Heart left ventricle (tissue), 16 donors: ENCODE measurements around the gene MACROD1. TPM values are rescaled to one million over a fixed set of nuclear protein-coding genes. Genes with fewer than 3 reads are reported as not detected.

Experiments
- ATAC-seq, 4 donors: fragments of 200-7000 bp; cut with Tn5 transposase; one replicate each; pipeline ENCODE4 v1.9.1; 2020 to 2022; ENCODE audit warnings: moderate library complexity in 4 of 4, mild to moderate bottlenecking in 3 of 4, moderate number of reproducible peaks in 1 of 4
- DNase-seq, 5 donors: peaks; one replicate each; pipeline ENCODE4 v3.0.0-alpha.2; 2020
- H3K27ac ChIP-seq, 12 donors: fragments of 200-600 bp; sonication (generic) in 4 of 12; one replicate each; pipeline versions ENCODE4 v1.5.0 to v1.8.0; 2016 to 2022; ENCODE audit warnings: mild to moderate bottlenecking in 2 of 12
- H3K27me3 ChIP-seq, 9 donors: fragments of 200-600 bp; sonication (generic) in 2 of 9; one replicate each; pipeline versions ENCODE4 v1.5.1 to v1.8.0; 2016 to 2022; ENCODE audit warnings: mild to moderate bottlenecking in 3 of 9
- H3K36me3 ChIP-seq, 9 donors: fragments of 200-600 bp; sonication (generic) in 2 of 9; one replicate each; pipeline versions ENCODE4 v1.5.0 to v1.8.0; 2018 to 2022; ENCODE audit warnings: mild to moderate bottlenecking in 2 of 9
- H3K4me1 ChIP-seq, 12 donors: fragments of 200-600 bp; sonication (generic) in 4 of 12; one replicate each; pipeline versions ENCODE4 v1.5.0 to v1.8.0; 2016 to 2022; ENCODE audit warnings: mild to moderate bottlenecking in 3 of 12
- H3K4me3 ChIP-seq, 12 donors: fragments of 200-600 bp; sonication (generic) in 4 of 12; one replicate each; pipeline versions ENCODE4 v1.5.0 to v1.8.0; 2017 to 2022; ENCODE audit warnings: mild to moderate bottlenecking in 9 of 12, moderate library complexity in 4 of 12
- H3K9me3 ChIP-seq, 12 donors: fragments of 200-600 bp; sonication (generic) in 4 of 12; one replicate each; pipeline versions ENCODE4 v1.5.0 to v1.8.0; 2016 to 2022; ENCODE audit warnings: mild to moderate bottlenecking in 1 of 12
- CTCF ChIP-seq, 12 donors: fragments of 200-600 bp; sonication (generic) in 4 of 12; IDR thresholded peaks; one replicate each; pipeline versions ENCODE4 v1.5.0 to v1.8.0; 2018 to 2022; ENCODE audit warnings: antibody characterized with exemption in 12 of 12, mild to moderate bottlenecking in 5 of 12
- POLR2A ChIP-seq, 2 donors: fragments of 450-650 bp; IDR thresholded peaks; one replicate each; pipeline ENCODE4 v1.6.1; 2017; ENCODE audit warnings: antibody characterized with exemption in 2 of 2, mild to moderate bottlenecking in 2 of 2, moderate library complexity in 2 of 2
- WGBS, 4 donors: extraction: QIAGEN DNeasy Blood & Tissue Kit in 2 of 4; methylation state at CpG; one replicate each; pipeline versions ENCODE4 v1.1.5 to v1.1.7; 2013 to 2018; 5-methylcytosine and 5-hydroxymethylcytosine counted together
- intact Hi-C, 10 donors: fragments of 100-400 bp; cut with DNase I; formaldehyde crosslinking; loops; one replicate each; pipeline versions ENCODE4 v1.11.1 to v1.14.2; 2022
- polyA plus RNA-seq, 2 donors: library from polyadenylated mRNA; stranded (reverse); fragments of 200-250 nt; gene quantifications; one replicate each; pipeline ENCODE4 v1.2.3, GENCODE V29; 2013
- total RNA-seq, 9 donors: library from RNA; depleted of rRNA in 2 of 9; stranded (reverse); fragments of >200 nt in 2 of 9; fragmentation: NEBNext Ultra II Directional in 3 of 9; extraction: Animal tissue kit (Norgen Biotek cat#: 25700) in 3 of 9; gene quantifications; one replicate each; pipeline versions ENCODE4 v1.1.0 to v1.2.4, GENCODE V29; 2016 to 2023
- donor health status: ischemic (EF 13 %, LVEDD 7.1; RV severe dilation, severe dysfunction).
- donor health status: healthy with polysubstance abuse.
- donor health status: DM: no; HTN: yes; CAD: no.
- donor health status: DM: no; HTN: no; CAD: no.
- donor health status: ischemic (EF 25% LVEDD 6.9; RV normal size, moderate dysfunction).
- donor health status: ischemic (EF 25% LVEDD 5.7; RV mildly dilated, moderate dysfunction).
- donor health status: healthy.
- donor health status: DM: yes; HTN: yes; CAD: no.
- donor health status: ischemic (EF 35%, LVEDD 5.7; RV mildly dilated, moderate dysfunction).
- donor health status: nonischemic (EF 11% LVEDD 7.7; RV severe dilation, severe dysfunction).
- donor health status: DM: yes; HTN: yes; CAD: no.
- donor health status: PGD.
- donor health status: ischemic (EF 29% LVEDD 5.4; RV normal size, mild dysfunction).
- donor health status: nonischemic (EF 23%, LVEDD 6.1; RV moderate dilation, normal function).

The MACROD1 gene
- total and polyA plus RNA-seq, 11 donors, result 48.9 to 287 (median 116) TPM

GRCh38 chr11:64102005-64102738 lies 63.7 kb downstream of the MACROD1 start:
- ATAC-seq (no peak), DNase-seq (no peak)
- no peak overlapping the region for H3K4me3 ChIP-seq
- H3K27ac ChIP-seq, result no peak overlapping the region
- TF ChIP-seq CTCF (IDR thresholded peaks at IDR 0.05) (no peak), POLR2A (IDR thresholded peaks at IDR 0.05) (no peak)
- H3K9me3 ChIP-seq, result no peaks in the 10 kb centered on the region
- intact Hi-C loops, result no loop called here
- H3K27me3 ChIP-seq, result no peaks in the 10 kb centered on the region
- H3K4me1 ChIP-seq, result peaks cover 0 to 6% (median 0%) of the 10 kb centered on the region in 12 donors
- H3K36me3 ChIP-seq, result no peaks in the 10 kb centered on the region
- 89 to 93% (median 91%) methylated on average over 15 of the region's 15 CpGs for WGBS, 4 donors

- ATAC-seq, result no peak
- no peaks in the 10 kb centered on the region for H3K36me3 ChIP-seq
Observed at GRCh38 chr11:64101461-64101860, 64.5 kb downstream of the MACROD1 start.

DNA sequence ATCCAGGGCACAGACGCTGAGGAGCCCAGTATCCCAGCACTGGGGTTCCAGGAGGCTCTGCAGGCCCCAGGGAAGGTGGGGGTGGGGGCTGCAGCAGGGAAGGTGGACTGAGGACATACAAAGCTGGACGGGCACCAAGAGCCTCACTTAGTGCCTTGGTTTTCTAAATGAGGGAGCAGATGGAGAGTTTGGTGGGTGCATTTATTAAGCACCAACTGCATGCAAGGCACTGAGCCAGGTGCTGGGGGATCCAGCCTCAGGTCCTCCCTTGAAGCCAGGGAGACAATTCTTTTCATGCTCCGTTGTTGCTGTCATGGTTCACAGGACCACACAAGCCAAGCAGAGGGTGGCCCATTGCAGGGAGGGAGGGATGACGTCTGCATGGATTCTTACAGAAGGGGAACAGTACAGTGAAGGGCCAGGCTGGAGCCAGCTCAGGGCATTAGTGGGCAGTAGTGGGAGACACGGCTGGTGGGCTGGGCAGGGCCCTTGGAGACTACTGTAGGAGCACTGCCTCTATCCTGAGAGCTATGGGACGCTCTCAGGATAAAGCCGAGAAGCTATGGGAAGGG lies 65.0 kb downstream of the MACROD1 start:
- 83 to 93% (median 90%) methylated on average over 6 to 7 of the region's 7 CpGs for WGBS, 4 donors

More at GRCh38 chr11:64101461-64101860, 64.5 kb downstream of the MACROD1 start:
- Histone ChIP-seq H3K4me3 (no peak overlapping the region), H3K9me3 (no peaks in the 10 kb centered on the region), H3K4me1 (peaks cover 0 to 6% (median 0%) of the 10 kb centered on the region in 12 donors), H3K27me3 (no peaks in the 10 kb centered on the region), H3K27ac (no peak overlapping the region)
- no peak for DNase-seq
- TF ChIP-seq CTCF (IDR thresholded peaks at IDR 0.05) (no peak), POLR2A (IDR thresholded peaks at IDR 0.05) (no peak)
- intact Hi-C loops, result no loop called here
- WGBS, 4 donors, result 92 to 95% (median 93%) methylated on average over 19 of the region's 19 CpGs

More for the DNA sequence above, 65.0 kb downstream of the MACROD1 start:
- intact Hi-C loops, result no loop called here
- Histone ChIP-seq H3K27ac (no peak overlapping the region), H3K4me3 (no peak overlapping the region), H3K27me3 (no peaks in the 10 kb centered on the region), H3K36me3 (no peaks in the 10 kb centered on the region), H3K4me1 (peaks cover 0 to 10% (median 0%) of the 10 kb centered on the region in 12 donors), H3K9me3 (no peaks in the 10 kb centered on the region)
- DNase-seq (no peak), ATAC-seq (no peak)
- TF ChIP-seq POLR2A (IDR thresholded peaks at IDR 0.05) (no peak), CTCF (IDR thresholded peaks at IDR 0.05) (no peak)
